Esophagus squamous epithelium (tissue), 4 donors: ENCODE results near the gene TRAF7.
"Not testable (repeated sequence)": the region's sequence is repeated elsewhere in the genome, so short reads cannot be mapped to it uniquely, and the experiment has no call there.

ENCODE experiments used
- POLR2A ChIP-seq, 4 donors: fragments of 450-650 bp; IDR thresholded peaks; one replicate each; pipeline ENCODE4 v1.6.1; 2017; ENCODE audit warnings: antibody characterized with exemption in 4 of 4, mild to moderate bottlenecking in 4 of 4, moderate library complexity in 3 of 4
- TF ChIP-seq, protein P1 (sequence below), 6 experiments: fragments of 450-650 bp in 4 of 6; fragments of 200-600 bp in 2 of 6; sonication (generic) in 2 of 6; IDR thresholded peaks; one replicate each; pipeline ENCODE4 v1.5.1; 2016 to 2019; ENCODE audit warnings: antibody characterized with exemption in 6 of 6, mild to moderate bottlenecking in 4 of 6, moderate library complexity in 4 of 6

GRCh38 chr16:2133797-2134196 is 21.8 kb upstream of the TRAF7 start:
- TF ChIP-seq, protein P1, sequence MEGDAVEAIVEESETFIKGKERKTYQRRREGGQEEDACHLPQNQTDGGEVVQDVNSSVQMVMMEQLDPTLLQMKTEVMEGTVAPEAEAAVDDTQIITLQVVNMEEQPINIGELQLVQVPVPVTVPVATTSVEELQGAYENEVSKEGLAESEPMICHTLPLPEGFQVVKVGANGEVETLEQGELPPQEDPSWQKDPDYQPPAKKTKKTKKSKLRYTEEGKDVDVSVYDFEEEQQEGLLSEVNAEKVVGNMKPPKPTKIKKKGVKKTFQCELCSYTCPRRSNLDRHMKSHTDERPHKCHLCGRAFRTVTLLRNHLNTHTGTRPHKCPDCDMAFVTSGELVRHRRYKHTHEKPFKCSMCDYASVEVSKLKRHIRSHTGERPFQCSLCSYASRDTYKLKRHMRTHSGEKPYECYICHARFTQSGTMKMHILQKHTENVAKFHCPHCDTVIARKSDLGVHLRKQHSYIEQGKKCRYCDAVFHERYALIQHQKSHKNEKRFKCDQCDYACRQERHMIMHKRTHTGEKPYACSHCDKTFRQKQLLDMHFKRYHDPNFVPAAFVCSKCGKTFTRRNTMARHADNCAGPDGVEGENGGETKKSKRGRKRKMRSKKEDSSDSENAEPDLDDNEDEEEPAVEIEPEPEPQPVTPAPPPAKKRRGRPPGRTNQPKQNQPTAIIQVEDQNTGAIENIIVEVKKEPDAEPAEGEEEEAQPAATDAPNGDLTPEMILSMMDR (IDR thresholded peaks at IDR 0.05), result not testable (repeated sequence)
- not testable (repeated sequence) for TF ChIP-seq POLR2A (IDR thresholded peaks at IDR 0.05)
